ENCODE data around the gene MTA2. TPM values are rescaled to one million over a fixed set of nuclear protein-coding genes. Genes with fewer than 3 reads are reported as not detected.
A peak's percentile ranks its signal among the peaks of the same experiment; 100 is the strongest.

The MTA2 gene
- total RNA-seq, 2 experiments from 2014 or later, result 167 to 172 TPM

DNA sequence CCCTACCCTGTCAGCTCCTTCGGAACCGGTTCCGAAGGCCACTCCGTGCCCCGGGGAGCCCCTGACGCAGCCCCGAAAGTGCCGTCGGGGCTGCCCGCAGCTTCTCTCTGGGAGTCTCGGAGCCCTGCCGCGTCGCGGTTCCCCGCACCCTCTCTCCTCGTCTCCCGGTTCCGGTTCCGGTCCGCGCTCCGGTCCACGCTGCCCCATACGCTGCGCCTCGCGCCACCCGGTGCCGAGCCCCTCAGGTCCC, 618 bp downstream of the MTA2 start:
- Mint-ChIP-seq H3K4me1 (ENCODE audit: low read depth) (peaks cover 56% of the 10 kb centered on the region), H3K4me3 (peak overlapping the region; percentile 94), H3K36me3 (ENCODE audit: low read depth) (peaks cover 82% of the 10 kb centered on the region), H3K9me3 (no peaks in the 10 kb centered on the region), H3K27me3 (no peaks in the 10 kb centered on the region), H3K27ac (peak overlapping the region; percentile 93)
- H3K27ac ChIP-seq (ENCODE audit: low read depth in 1 of 2, low read length in 2 of 2), result peak overlapping the region; percentile 85 to 94
- no peak for TF ChIP-seq CTCF (IDR thresholded peaks at IDR 0.05)
- peaks cover 49% of the 10 kb centered on the region for H3K4me1 ChIP-seq (ENCODE audit: insufficient read depth, low read length)
- no peaks in the 10 kb centered on the region for H3K27me3 ChIP-seq (ENCODE audit: control insufficient read depth in 1 of 2, insufficient read depth in 2 of 2, low read length in 2 of 2)
- H3K36me3 ChIP-seq (ENCODE audit: insufficient read depth, low read length), result peaks cover 57% of the 10 kb centered on the region
- H3K9me3 ChIP-seq (ENCODE audit: control insufficient read depth in 1 of 2, insufficient read depth in 1 of 2, low read length in 2 of 2), result no peaks in the 10 kb centered on the region
- ChIA-PET CTCF (interaction anchor here (0.6 to 2.8 kb wide), 5 partner anchors 9 to 280 kb away, joined by 3 to 13 read pairs (median 5); partner anchors contain the start of gene TUT1), POLR2A (interaction anchor here (0.9 to 4.1 kb wide), 27 partner anchors 9 to 255 kb away, joined by 3 to 177 read pairs (median 10); partner anchors contain the start of genes B3GAT3, C11orf98, CSKMT and EEF1G)
- ATAC-seq (ENCODE audit: poor library complexity) (no peak), DNase-seq (peak in 11 of 14 experiments; percentile 25 to 73 (median 47))
- intact Hi-C loops (cut with DNase I, micrococcal nuclease), result loop anchor here (1.0 to 10.0 kb wide), 3 partner anchors 10 to 164 kb away; partner anchors contain the start of genes GANAB (in 1 of the 2), POLR2G (in 1 of the 2) and TUT1 (in 1 of the 2)
- peak overlapping the region; percentile 100 for H3K4me3 ChIP-seq (ENCODE audit: low read length)

GRCh38 chr11:62600367-62601121, 1.1 kb downstream of the MTA2 start:
- H3K4me3 ChIP-seq (ENCODE audit: low read length), result peak overlapping the region; percentile 100
- no peaks in the 10 kb centered on the region for H3K9me3 ChIP-seq (ENCODE audit: control insufficient read depth in 1 of 2, insufficient read depth in 1 of 2, low read length in 2 of 2)
- ATAC-seq (ENCODE audit: poor library complexity) (no peak), DNase-seq (peak in 3 of 14 experiments; percentile 17 to 25 (median 21))
- CTCF ChIA-PET, result interaction anchor here (0.6 to 2.8 kb wide), 3 partner anchors 8 to 94 kb away, joined by 3 to 13 read pairs (median 4); partner anchors contain the start of gene TUT1
- H3K36me3 ChIP-seq (ENCODE audit: insufficient read depth, low read length), result peaks cover 57% of the 10 kb centered on the region
- Mint-ChIP-seq H3K4me3 (peak overlapping the region; percentile 94), H3K9me3 (no peaks in the 10 kb centered on the region), H3K36me3 (ENCODE audit: low read depth) (peaks cover 81% of the 10 kb centered on the region), H3K27me3 (no peaks in the 10 kb centered on the region), H3K4me1 (ENCODE audit: low read depth) (peaks cover 58% of the 10 kb centered on the region), H3K27ac (peak overlapping the region; percentile 93)
- H3K4me1 ChIP-seq (ENCODE audit: insufficient read depth, low read length), result peaks cover 49% of the 10 kb centered on the region
- intact Hi-C loops (cut with DNase I, micrococcal nuclease), result loop anchor here (1.0 to 10.0 kb wide), 4 partner anchors 8 to 164 kb away; partner anchors contain the start of genes GANAB (in 1 of the 2), POLR2G (in 1 of the 2) and TUT1 (in 1 of the 2)
- POLR2A ChIA-PET, result interaction anchor here (1.2 to 4.1 kb wide), 22 partner anchors 9 to 255 kb away, joined by 3 to 177 read pairs (median 14); partner anchors contain the start of genes B3GAT3, C11orf98, CSKMT and EEF1G
- no peak for TF ChIP-seq CTCF (IDR thresholded peaks at IDR 0.05)
- no peaks in the 10 kb centered on the region for H3K27me3 ChIP-seq (ENCODE audit: control insufficient read depth in 1 of 2, insufficient read depth in 2 of 2, low read length in 2 of 2)
- peak overlapping the region; percentile 85 to 94 for H3K27ac ChIP-seq (ENCODE audit: low read depth in 1 of 2, low read length in 2 of 2)

DNA sequence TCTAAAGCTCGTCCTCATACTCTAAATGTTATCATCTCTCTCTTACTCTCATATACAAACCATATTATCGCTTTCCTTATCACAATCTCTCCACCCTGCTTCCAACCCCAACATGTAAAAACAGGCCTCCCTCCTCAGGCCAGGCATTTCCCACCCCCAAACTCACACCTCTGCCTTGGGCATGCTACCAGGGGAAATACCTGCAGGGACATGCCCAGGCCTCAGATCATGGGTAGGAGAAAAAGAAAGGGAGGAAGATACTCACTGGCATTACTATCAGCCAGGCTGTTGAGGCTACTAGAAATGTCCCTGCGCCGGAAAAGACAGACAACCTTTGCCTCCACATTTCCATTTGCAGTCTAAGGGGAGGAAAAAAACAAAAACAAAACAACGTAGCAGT, 1.8 kb downstream of the MTA2 start:
- no peaks in the 10 kb centered on the region for H3K9me3 ChIP-seq (ENCODE audit: control insufficient read depth in 1 of 2, insufficient read depth in 1 of 2, low read length in 2 of 2)
- Mint-ChIP-seq H3K36me3 (ENCODE audit: low read depth) (peaks cover 81% of the 10 kb centered on the region), H3K4me3 (peak overlapping the region; percentile 94), H3K9me3 (no peaks in the 10 kb centered on the region), H3K27me3 (no peaks in the 10 kb centered on the region), H3K4me1 (ENCODE audit: low read depth) (peaks cover 64% of the 10 kb centered on the region), H3K27ac (peak overlapping the region; percentile 93)
- CTCF ChIA-PET, result interaction anchor here (2.8 kb wide), 1 partner anchor 8 kb away, joined by 13 read pairs; the partner anchor contains the start of gene TUT1
- peaks cover 57% of the 10 kb centered on the region for H3K36me3 ChIP-seq (ENCODE audit: insufficient read depth, low read length)
- peak in 3 of 14 experiments; percentile 23 to 69 (median 58) for DNase-seq
- intact Hi-C loops (cut with DNase I, micrococcal nuclease), result loop anchor here (1.0 to 10.0 kb wide), 5 partner anchors 8 to 281 kb away; partner anchors contain the start of genes GANAB (in 1 of the 2), POLR2G (in 1 of the 2) and SLC3A2 (in 1 of the 2)
- peak overlapping the region; percentile 100 for H3K4me3 ChIP-seq (ENCODE audit: low read length)
- peaks cover 49% of the 10 kb centered on the region for H3K4me1 ChIP-seq (ENCODE audit: insufficient read depth, low read length)
- peak overlapping the region; percentile 85 to 94 for H3K27ac ChIP-seq (ENCODE audit: low read depth in 1 of 2, low read length in 2 of 2)
- H3K27me3 ChIP-seq (ENCODE audit: control insufficient read depth in 1 of 2, insufficient read depth in 2 of 2, low read length in 2 of 2), result no peaks in the 10 kb centered on the region
- no peak for TF ChIP-seq CTCF (IDR thresholded peaks at IDR 0.05)
- no peak for ATAC-seq (ENCODE audit: poor library complexity)
- POLR2A ChIA-PET, result interaction anchor here (0.8 to 4.1 kb wide), 25 partner anchors 8 to 256 kb away, joined by 3 to 177 read pairs (median 10); partner anchors contain the start of genes B3GAT3, C11orf98, CSKMT and EEF1G
